Neural progenitor cell (in vitro differentiated cells): ENCODE measurements around the gene TMEM128.
"Not testable (repeated sequence)": the region's sequence is repeated elsewhere in the genome, so short reads cannot be mapped to it uniquely, and the experiment has no call there.

Source experiments
- EZH2 ChIP-seq: fragments of 200-600 bp; sonication (generic); IDR thresholded peaks from 2 replicates; pipeline ENCODE4 v1.6.1; 2017; ENCODE audit warnings: antibody characterized with exemption, mild to moderate bottlenecking, moderate library complexity
- EZH2phosphoT487 ChIP-seq: fragments of 200-600 bp; sonication (generic); IDR thresholded peaks from 2 replicates; pipeline ENCODE4 v1.6.1; 2017; ENCODE audit warnings: antibody characterized with exemption
- TF ChIP-seq, protein P1 (sequence below): fragments of 200-600 bp; sonication (generic); IDR thresholded peaks from 2 replicates; pipeline ENCODE4 v1.5.1; 2017; ENCODE audit warnings: antibody characterized with exemption, mild to moderate bottlenecking

DNA sequence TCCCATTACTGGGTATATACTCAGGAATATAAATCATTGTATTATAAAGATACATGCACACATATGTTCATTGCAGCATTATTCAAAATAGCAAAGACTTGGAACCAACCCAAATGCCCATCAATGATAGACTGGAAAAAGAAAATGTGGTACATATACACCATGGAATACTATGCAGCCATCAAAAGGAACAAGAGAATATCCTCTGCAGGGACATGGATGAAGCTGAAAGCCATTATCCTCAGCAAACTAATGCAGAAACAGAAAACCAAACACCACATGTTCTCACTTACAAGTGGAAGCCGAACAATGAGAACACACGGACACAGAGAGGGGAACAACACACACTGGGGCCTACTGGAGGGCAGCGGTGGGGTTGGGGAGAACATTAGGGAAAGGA, 9.7 kb upstream of the TMEM128 start:
- TF ChIP-seq, protein P1, sequence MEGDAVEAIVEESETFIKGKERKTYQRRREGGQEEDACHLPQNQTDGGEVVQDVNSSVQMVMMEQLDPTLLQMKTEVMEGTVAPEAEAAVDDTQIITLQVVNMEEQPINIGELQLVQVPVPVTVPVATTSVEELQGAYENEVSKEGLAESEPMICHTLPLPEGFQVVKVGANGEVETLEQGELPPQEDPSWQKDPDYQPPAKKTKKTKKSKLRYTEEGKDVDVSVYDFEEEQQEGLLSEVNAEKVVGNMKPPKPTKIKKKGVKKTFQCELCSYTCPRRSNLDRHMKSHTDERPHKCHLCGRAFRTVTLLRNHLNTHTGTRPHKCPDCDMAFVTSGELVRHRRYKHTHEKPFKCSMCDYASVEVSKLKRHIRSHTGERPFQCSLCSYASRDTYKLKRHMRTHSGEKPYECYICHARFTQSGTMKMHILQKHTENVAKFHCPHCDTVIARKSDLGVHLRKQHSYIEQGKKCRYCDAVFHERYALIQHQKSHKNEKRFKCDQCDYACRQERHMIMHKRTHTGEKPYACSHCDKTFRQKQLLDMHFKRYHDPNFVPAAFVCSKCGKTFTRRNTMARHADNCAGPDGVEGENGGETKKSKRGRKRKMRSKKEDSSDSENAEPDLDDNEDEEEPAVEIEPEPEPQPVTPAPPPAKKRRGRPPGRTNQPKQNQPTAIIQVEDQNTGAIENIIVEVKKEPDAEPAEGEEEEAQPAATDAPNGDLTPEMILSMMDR: not testable (repeated sequence)
- not testable (repeated sequence) for TF ChIP-seq EZH2phosphoT487, EZH2
